ENCODE measurements around the gene ATIC. TPM values are rescaled to one million over a fixed set of nuclear protein-coding genes. Genes with fewer than 3 reads are reported as not detected.
"Not testable (repeated sequence)": the region's sequence is repeated elsewhere in the genome, so short reads cannot be mapped to it uniquely, and the experiment has no call there.

ATIC gene
- polyA plus RNA-seq, 1 donor from 2014 or later: 9.5 TPM

- no peaks in the 10 kb centered on the region for H3F3A ChIP-seq (ENCODE audit: insufficient read depth, low read length, poor library complexity, severe bottlenecking)
- H3K79me2 ChIP-seq (replicated peaks; ENCODE audit: insufficient read depth, low read length): no peaks in the 10 kb centered on the region
- no peaks in the 10 kb centered on the region for H3K9me2 ChIP-seq (ENCODE audit: insufficient read depth, low read length)
- H3K9me3 ChIP-seq (ENCODE audit: low read length): no peaks in the 10 kb centered on the region
- TF ChIP-seq CTCF (IDR thresholded peaks at IDR 0.05; ENCODE audit: poor library complexity, severe bottlenecking) (no peak), REST (IDR thresholded peaks at IDR 0.05; ENCODE audit: borderline replicate concordance) (no peak), MXI1 (conservative IDR thresholded peaks at IDR 0.05; ENCODE audit: poor library complexity, severe bottlenecking) (no peak), EZH2 (IDR thresholded peaks at IDR 0.05; ENCODE audit: borderline replicate concordance, insufficient read depth, low read length, poor library complexity, severe bottlenecking) (no peak), POLR2AphosphoS5 (IDR thresholded peaks at IDR 0.05) (no peak), SMC3 (conservative IDR thresholded peaks at IDR 0.05; ENCODE audit: poor library complexity) (no peak), RAD21 (conservative IDR thresholded peaks at IDR 0.05) (no peak), EP300 (conservative IDR thresholded peaks at IDR 0.05; ENCODE audit: poor library complexity, severe bottlenecking) (no peak), TAF1 (IDR thresholded peaks at IDR 0.05; ENCODE audit: low read depth) (no peak)
- no peak overlapping the region for H3K9ac ChIP-seq (ENCODE audit: low read length)
- no peaks in the 10 kb centered on the region for H3K27me3 ChIP-seq (ENCODE audit: insufficient read depth, low read depth, low read length)
- no peak overlapping the region for H3K4me3 ChIP-seq (ENCODE audit: low read length)
- no peak overlapping the region for H3K27ac ChIP-seq (ENCODE audit: low read length)
- H4K20me1 ChIP-seq (ENCODE audit: insufficient read depth): no peaks in the 10 kb centered on the region
- H3K36me3 ChIP-seq (ENCODE audit: insufficient read depth, low read length): no peaks in the 10 kb centered on the region
- H3K4me2 ChIP-seq (ENCODE audit: low read length): no peak overlapping the region
- H2AFZ ChIP-seq (ENCODE audit: low read depth, low read length): no peak overlapping the region
Observed at GRCh38 chr2:215358891-215359575, 47.2 kb downstream of the ATIC start.

GRCh38 chr2:215359576-215359922 is 47.7 kb downstream of the ATIC start:
- Histone ChIP-seq H3K9me3 (ENCODE audit: low read length) (no peaks in the 10 kb centered on the region), H4K20me1 (ENCODE audit: insufficient read depth) (no peaks in the 10 kb centered on the region), H2AFZ (ENCODE audit: low read depth, low read length) (no peak overlapping the region), H3K9me2 (ENCODE audit: insufficient read depth, low read length) (no peaks in the 10 kb centered on the region), H3K27ac (ENCODE audit: low read length) (no peak overlapping the region), H3K4me3 (ENCODE audit: low read length) (no peak overlapping the region), H3K9ac (ENCODE audit: low read length) (no peak overlapping the region), H3K27me3 (ENCODE audit: insufficient read depth, low read depth, low read length) (no peaks in the 10 kb centered on the region), H3F3A (ENCODE audit: insufficient read depth, low read length, poor library complexity, severe bottlenecking) (no peaks in the 10 kb centered on the region), H3K79me2 (replicated peaks; ENCODE audit: insufficient read depth, low read length) (no peaks in the 10 kb centered on the region), H3K36me3 (ENCODE audit: insufficient read depth, low read length) (no peaks in the 10 kb centered on the region), H3K4me2 (ENCODE audit: low read length) (no peak overlapping the region)
- TF ChIP-seq CTCF (IDR thresholded peaks at IDR 0.05; ENCODE audit: poor library complexity, severe bottlenecking) (no peak), TAF1 (IDR thresholded peaks at IDR 0.05; ENCODE audit: low read depth) (no peak), REST (IDR thresholded peaks at IDR 0.05; ENCODE audit: borderline replicate concordance) (no peak), SMC3 (conservative IDR thresholded peaks at IDR 0.05; ENCODE audit: poor library complexity) (no peak), RAD21 (conservative IDR thresholded peaks at IDR 0.05) (no peak), POLR2AphosphoS5 (IDR thresholded peaks at IDR 0.05) (no peak), EZH2 (IDR thresholded peaks at IDR 0.05; ENCODE audit: borderline replicate concordance, insufficient read depth, low read length, poor library complexity, severe bottlenecking) (no peak), EP300 (conservative IDR thresholded peaks at IDR 0.05; ENCODE audit: poor library complexity, severe bottlenecking) (no peak), MXI1 (conservative IDR thresholded peaks at IDR 0.05; ENCODE audit: poor library complexity, severe bottlenecking) (no peak)

GRCh38 chr2:215360059-215360458 is 48.2 kb downstream of the ATIC start:
- not testable (repeated sequence) for H3K27me3 ChIP-seq (ENCODE audit: insufficient read depth, low read depth, low read length); H3K27ac ChIP-seq (ENCODE audit: low read length); H3K79me2 ChIP-seq (replicated peaks; ENCODE audit: insufficient read depth, low read length); H3K36me3 ChIP-seq (ENCODE audit: insufficient read depth, low read length); H4K20me1 ChIP-seq (ENCODE audit: insufficient read depth); H3K9ac ChIP-seq (ENCODE audit: low read length); H2AFZ ChIP-seq (ENCODE audit: low read depth, low read length); H3K9me3 ChIP-seq (ENCODE audit: low read length); H3K9me2 ChIP-seq (ENCODE audit: insufficient read depth, low read length); H3K4me3 ChIP-seq (ENCODE audit: low read length); H3F3A ChIP-seq (ENCODE audit: insufficient read depth, low read length, poor library complexity, severe bottlenecking); H3K4me2 ChIP-seq (ENCODE audit: low read length)

Measured in neural cell (in vitro differentiated cells).